Gastrocnemius medialis (tissue), 4 donors: Measurements from ENCODE around the gene METTL26. TPM values are rescaled to one million over a fixed set of nuclear protein-coding genes. Genes with fewer than 3 reads are reported as not detected.
A peak's percentile ranks its signal among the peaks of the same experiment; 100 is the strongest.

Experiments
- ATAC-seq, 2 donors: fragments of 150-250 bp; one replicate each; pipeline ENCODE4 v1.9.1; 2016
- DNase-seq, 2 donors: peaks; one replicate each; pipeline ENCODE4 v3.0.0-alpha.2; 2019
- H3K27ac ChIP-seq, 4 donors: fragments of 200-600 bp; sonication (generic); 1 replicate in 1 of 4; 2 replicates in 3 of 4; pipeline ENCODE4 v1.5.1; 2016 to 2018; ENCODE audit warnings: mild to moderate bottlenecking in 2 of 4, moderate library complexity in 1 of 4
- H3K27me3 ChIP-seq, 3 donors: fragments of 200-600 bp; sonication (generic) in 2 of 3; 1 replicate in 1 of 3; 2 replicates in 2 of 3; pipeline versions ENCODE4 v1.5.1 to v1.6.0; 2016 to 2019; ENCODE audit warnings: mild to moderate bottlenecking in 1 of 3, moderate library complexity in 1 of 3
- H3K36me3 ChIP-seq, 2 donors: fragments of 200-600 bp; sonication (generic) in 1 of 2; one replicate each; pipeline ENCODE4 v1.5.1; 2017 to 2018
- H3K4me1 ChIP-seq, 2 donors: fragments of 200-600 bp; sonication (generic) in 1 of 2; one replicate each; pipeline ENCODE4 v1.5.1; 2016 to 2017; ENCODE audit warnings: mild to moderate bottlenecking in 2 of 2
- H3K4me3 ChIP-seq, 4 donors: fragments of 200-600 bp; sonication (generic) in 3 of 4; 1 replicate in 1 of 4; 2 replicates in 3 of 4; pipeline ENCODE4 v1.5.1; 2016 to 2019; ENCODE audit warnings: mild to moderate bottlenecking in 2 of 4
- H3K9me3 ChIP-seq, 3 donors: fragments of 200-600 bp; sonication (generic) in 2 of 3; 1 replicate in 1 of 3; 2 replicates in 2 of 3; pipeline ENCODE4 v1.5.1; 2016 to 2019
- CTCF ChIP-seq, 5 experiments: fragments of 450-650 bp in 3 of 5; fragments of 200-600 bp in 2 of 5; sonication (generic) in 2 of 5; IDR thresholded peaks in 4 of 5; conservative IDR thresholded peaks in 1 of 5; 1 replicate in 4 of 5; 2 replicates in 1 of 5; pipeline ENCODE4 v1.5.1; 2016 to 2019; ENCODE audit warnings: antibody characterized with exemption in 5 of 5, mild to moderate bottlenecking in 3 of 5, moderate library complexity in 3 of 5
- POLR2A ChIP-seq, 2 donors: fragments of 450-650 bp; IDR thresholded peaks; one replicate each; pipeline ENCODE4 v1.6.1; 2017; ENCODE audit warnings: antibody characterized with exemption in 2 of 2, mild to moderate bottlenecking in 2 of 2, moderate library complexity in 2 of 2
- in situ Hi-C, 4 donors: fragments of 200-750 bp; cut with MboI; loops; one replicate each; pipeline versions ENCODE4 v1.15.0 to v1.8.0; 2017; ENCODE audit warnings: low sequenced_read_pairs in 4 of 4
- intact Hi-C: fragments of 100-400 bp; cut with DNase I; formaldehyde crosslinking; loops from one replicate; pipeline ENCODE4 v1.15.1; 2023; ENCODE audit warnings: low total_unique reads
- total RNA-seq, 4 donors: library from RNA; depleted of rRNA; stranded (reverse); fragments of >200 nt; gene quantifications; one replicate each; pipeline versions ENCODE4 v1.1.0 to v1.2.3, GENCODE V29; 2016

Gene METTL26
- total RNA-seq, 4 donors from 2014 or later = 114 to 212 (median 141) TPM

GRCh38 chr16:648071-648780 lies 12.1 kb upstream of the METTL26 start:
- Histone ChIP-seq H3K27me3 (no peaks in the 10 kb centered on the region), H3K9me3 (no peaks in the 10 kb centered on the region), H3K36me3 (no peaks in the 10 kb centered on the region), H3K4me1 (peaks cover 40 to 63% of the 10 kb centered on the region in 2 donors), H3K4me3 (peak overlapping the region; percentile 61 to 78 (median 65)), H3K27ac (peak overlapping the region; percentile 87 to 97 (median 96))
- in situ Hi-C loops = no loop called here
- ATAC-seq = peak; percentile 13 to 34
- intact Hi-C loops = loop anchor here (10.0 kb wide), 1 partner anchor 413 kb away; the partner anchor contains the start of gene FAM234A
- peak in 1 of 2 donors; percentile 64 for DNase-seq
- TF ChIP-seq CTCF (IDR thresholded peaks at IDR 0.05 in 4 of 5, conservative IDR thresholded peaks at IDR 0.05 in 1 of 5) (peak in 3 of 5 experiments; percentile 27 to 55 (median 40)), POLR2A (IDR thresholded peaks at IDR 0.05) (no peak)

- no peaks in the 10 kb centered on the region for H3K27me3 ChIP-seq
- peak overlapping the region; percentile 87 to 97 (median 96) for H3K27ac ChIP-seq
- TF ChIP-seq CTCF (IDR thresholded peaks at IDR 0.05 in 4 of 5, conservative IDR thresholded peaks at IDR 0.05 in 1 of 5) (no peak), POLR2A (IDR thresholded peaks at IDR 0.05) (no peak)
- DNase-seq (peak in 1 of 2 donors; percentile 55), ATAC-seq (no peak)
- H3K4me1 ChIP-seq = peaks cover 46 to 69% of the 10 kb centered on the region in 2 donors
- H3K36me3 ChIP-seq = no peaks in the 10 kb centered on the region
- intact Hi-C loops = loop anchor here (10.0 kb wide), 1 partner anchor 413 kb away; the partner anchor contains the start of gene FAM234A
- H3K9me3 ChIP-seq = no peaks in the 10 kb centered on the region
- peak overlapping the region in 1 of 4 donors; percentile 63 for H3K4me3 ChIP-seq
- in situ Hi-C loops = no loop called here
Measured at GRCh38 chr16:647173-647902, 11.2 kb upstream of the METTL26 start.

- Histone ChIP-seq H3K36me3 (no peaks in the 10 kb centered on the region), H3K4me1 (peaks cover 46 to 69% of the 10 kb centered on the region in 2 donors), H3K27ac (peak overlapping the region; percentile 87 to 97 (median 96)), H3K27me3 (no peaks in the 10 kb centered on the region), H3K9me3 (no peaks in the 10 kb centered on the region), H3K4me3 (peak overlapping the region in 1 of 4 donors; percentile 21)
- in situ Hi-C loops = no loop called here
- no peak for ATAC-seq
- TF ChIP-seq POLR2A (IDR thresholded peaks at IDR 0.05) (no peak), CTCF (IDR thresholded peaks at IDR 0.05 in 4 of 5, conservative IDR thresholded peaks at IDR 0.05 in 1 of 5) (no peak)
- DNase-seq = no peak
- intact Hi-C loops = loop anchor here (10.0 kb wide), 1 partner anchor 412 kb away; the partner anchor contains the start of gene FAM234A
Measured at GRCh38 chr16:646679-647172, 10.6 kb upstream of the METTL26 start.

- DNase-seq (peak in 1 of 2 donors; percentile 73), ATAC-seq (peak in 1 of 2 donors; percentile 5)
- intact Hi-C loops = loop anchor here (10.0 kb wide), 1 partner anchor 411 kb away; the partner anchor contains the start of gene FAM234A
- Histone ChIP-seq H3K4me1 (peaks cover 46 to 69% of the 10 kb centered on the region in 2 donors), H3K36me3 (no peaks in the 10 kb centered on the region), H3K9me3 (no peaks in the 10 kb centered on the region), H3K27me3 (no peaks in the 10 kb centered on the region), H3K27ac (peak overlapping the region; percentile 87 to 97 (median 96)), H3K4me3 (peak overlapping the region in 2 of 4 donors; percentile 10 to 21)
- TF ChIP-seq POLR2A (IDR thresholded peaks at IDR 0.05) = no peak
- TF ChIP-seq CTCF (IDR thresholded peaks at IDR 0.05 in 4 of 5, conservative IDR thresholded peaks at IDR 0.05 in 1 of 5) = no peak
- in situ Hi-C loops = no loop called here
Measured at GRCh38 chr16:645852-646678, 10.0 kb upstream of the METTL26 start.
